ENCODE data around the gene LVRN. TPM values are rescaled to one million over a fixed set of nuclear protein-coding genes. Genes with fewer than 3 reads are reported as not detected.
A peak's percentile ranks its signal among the peaks of the same experiment; 100 is the strongest.

The LVRN gene
- total and polyA plus RNA-seq, 2 of the 4 experiments (the other 2 are of a cell fraction): 0.10 to 0.18 TPM

DNA sequence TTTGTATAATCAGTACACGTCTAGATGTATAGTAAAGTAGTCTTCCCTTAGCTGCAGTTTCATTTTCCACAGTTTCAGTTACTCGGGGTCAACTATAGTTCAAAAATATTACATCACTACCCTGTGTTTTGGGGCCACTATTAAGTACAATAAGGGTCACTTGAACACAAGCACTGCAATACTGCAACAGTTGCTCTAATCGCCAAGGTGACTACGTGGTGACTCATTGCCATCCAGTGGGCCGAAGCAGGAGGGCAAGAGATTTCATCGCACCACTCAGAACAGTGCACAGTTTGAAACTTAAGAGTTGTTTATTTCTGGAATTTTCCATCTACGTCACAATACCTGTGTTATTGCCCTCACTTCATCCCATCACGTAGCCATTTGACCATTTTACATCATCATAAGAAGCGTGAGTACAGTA is 69.8 kb downstream of the LVRN start, which contains the start of gene ARL14EPL:
Gene ARL14EPL, plus strand, starts transcription at position 379 of the 424 bp plus-strand sequence. CDS start 18,994 bp downstream, outside the sequence.
- H3K27me3 ChIP-seq (ENCODE audit: control insufficient read depth, insufficient read depth, low read length): no peaks in the 10 kb centered on the region
- no peaks in the 10 kb centered on the region for H3K9me1 ChIP-seq (ENCODE audit: insufficient read depth, low read length)
- no peak within 1 kb of the TSS for H2BK15ac ChIP-seq (ENCODE audit: low read depth, low read length)
- TF ChIP-seq SMC3 (IDR thresholded peaks at IDR 0.05; ENCODE audit: low read depth, low read length) (peak; percentile 60), RAD21 (IDR thresholded peaks at IDR 0.05; ENCODE audit: low read length) (peak; percentile 70), CHD1 (IDR thresholded peaks at IDR 0.05; ENCODE audit: low read depth, low read length) (no peak), RFX5 (IDR thresholded peaks at IDR 0.05; ENCODE audit: low read depth, low read length) (no peak), CEBPB (IDR thresholded peaks at IDR 0.05; ENCODE audit: low read depth, low read length) (peak; percentile 88), MAZ (IDR thresholded peaks at IDR 0.05; ENCODE audit: borderline replicate concordance, low read depth, low read length) (no peak), MXI1 (IDR thresholded peaks at IDR 0.05; ENCODE audit: borderline replicate concordance, low read depth, low read length) (no peak), RCOR1 (IDR thresholded peaks at IDR 0.05; ENCODE audit: insufficient replicate concordance, low read length) (no peak), BHLHE40 (IDR thresholded peaks at IDR 0.05; ENCODE audit: low read depth, low read length) (peak; percentile 49; the same call in 1 of the 2 replicates), MAFK (IDR thresholded peaks at IDR 0.05; ENCODE audit: low read depth, low read length) (no peak), POLR2A (IDR thresholded peaks at IDR 0.05; ENCODE audit: low read depth, low read length) (no peak), FOS (IDR thresholded peaks at IDR 0.05; ENCODE audit: low read depth, low read length) (peak; percentile 81), NFE2L2 (IDR thresholded peaks at IDR 0.05; ENCODE audit: low read depth, low read length) (no peak), CTCF (conservative IDR thresholded peaks at IDR 0.05; ENCODE audit: low read depth, low read length) (peak; percentile 67)
- TF ChIP-seq, protein P1, sequence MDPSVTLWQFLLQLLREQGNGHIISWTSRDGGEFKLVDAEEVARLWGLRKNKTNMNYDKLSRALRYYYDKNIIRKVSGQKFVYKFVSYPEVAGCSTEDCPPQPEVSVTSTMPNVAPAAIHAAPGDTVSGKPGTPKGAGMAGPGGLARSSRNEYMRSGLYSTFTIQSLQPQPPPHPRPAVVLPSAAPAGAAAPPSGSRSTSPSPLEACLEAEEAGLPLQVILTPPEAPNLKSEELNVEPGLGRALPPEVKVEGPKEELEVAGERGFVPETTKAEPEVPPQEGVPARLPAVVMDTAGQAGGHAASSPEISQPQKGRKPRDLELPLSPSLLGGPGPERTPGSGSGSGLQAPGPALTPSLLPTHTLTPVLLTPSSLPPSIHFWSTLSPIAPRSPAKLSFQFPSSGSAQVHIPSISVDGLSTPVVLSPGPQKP (IDR thresholded peaks at IDR 0.05; ENCODE audit: borderline replicate concordance, low read depth, low read length): no peak
- TF ChIP-seq, protein P2, sequence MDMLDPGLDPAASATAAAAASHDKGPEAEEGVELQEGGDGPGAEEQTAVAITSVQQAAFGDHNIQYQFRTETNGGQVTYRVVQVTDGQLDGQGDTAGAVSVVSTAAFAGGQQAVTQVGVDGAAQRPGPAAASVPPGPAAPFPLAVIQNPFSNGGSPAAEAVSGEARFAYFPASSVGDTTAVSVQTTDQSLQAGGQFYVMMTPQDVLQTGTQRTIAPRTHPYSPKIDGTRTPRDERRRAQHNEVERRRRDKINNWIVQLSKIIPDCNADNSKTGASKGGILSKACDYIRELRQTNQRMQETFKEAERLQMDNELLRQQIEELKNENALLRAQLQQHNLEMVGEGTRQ (IDR thresholded peaks at IDR 0.05; ENCODE audit: low read depth, low read length): no peak
- no peak within 1 kb of the TSS for H4K5ac ChIP-seq (ENCODE audit: low read depth, low read length)
- ATAC-seq (ENCODE audit: low read depth): peak; percentile 98
- no peak within 1 kb of the TSS for H3K27ac ChIP-seq (ENCODE audit: insufficient read depth, low read length)
- no peaks in the 10 kb centered on the region for H4K20me1 ChIP-seq (ENCODE audit: insufficient read depth, low read length)
- 40% methylated on average over 1 of the region's 9 CpGs; no CpG with 5 or more reads in 1 of the 2 experiments for WGBS, 2 experiments (ENCODE audit: extremely low coverage in 2 of 2, insufficient read length in 1 of 2)
- no peak within 1 kb of the TSS for H3K56ac ChIP-seq (ENCODE audit: extremely low read depth, insufficient read depth, low read length)
- H3K79me1 ChIP-seq (ENCODE audit: low read depth in 1 of 2, low read length in 2 of 2): no peaks in the 10 kb centered on the region
- no peak within 1 kb of the TSS for H2BK120ac ChIP-seq (ENCODE audit: low read depth, low read length)
- no peak within 1 kb of the TSS for H3K4ac ChIP-seq (ENCODE audit: low read depth, low read length)
- H3K4me3 ChIP-seq (ENCODE audit: insufficient read depth, low read depth, low read length): no peak within 1 kb of the TSS
- dilution Hi-C loops (cut with HindIII; ENCODE audit: low sequenced_read_pairs, unreplicated experiment) (no loop called here), intact Hi-C loops (cut with micrococcal nuclease) (loop anchor here (1.0 to 2.0 kb wide), 4 partner anchors 53 to 397 kb away; partner anchors contain the start of genes AP3S1 and ATG12), in situ Hi-C loops (cut with MboI; ENCODE audit: low sequenced_read_pairs) (no loop called here)
- peak within 1 kb of the TSS; percentile 75 for H2AK9ac ChIP-seq (replicated peaks; ENCODE audit: low read depth, low read length, poor library complexity)
- H2AK5ac ChIP-seq (ENCODE audit: low read depth, low read length): no peak within 1 kb of the TSS
- no peak within 1 kb of the TSS for H4K8ac ChIP-seq (ENCODE audit: low read depth in 2 of 2, low read length in 2 of 2)
- H3K4me1 ChIP-seq (ENCODE audit: control insufficient read depth, insufficient read depth, low read length): no peaks in the 10 kb centered on the region
- no peak within 1 kb of the TSS for H4K91ac ChIP-seq (ENCODE audit: insufficient read depth, low read depth, low read length)
- H3K36me3 ChIP-seq (ENCODE audit: control insufficient read depth, insufficient read depth, low read length): no peaks in the 10 kb centered on the region
- ChIA-PET POLR2A (ENCODE audit: unreplicated experiment) (no interaction called here), CTCF (interaction anchor here (0.8 to 1.2 kb wide), 7 partner anchors 44 to 397 kb away, joined by 3 to 6 read pairs (median 3); no protein-coding TSS in a partner anchor)
- H3K4me2 ChIP-seq (ENCODE audit: low read depth, low read length): 0 out of 2 replicates have a peak within 1 kb of the TSS, but pooled peaks have one; percentile 9
- H2BK5ac ChIP-seq (ENCODE audit: low read depth, low read length, poor library complexity, severe bottlenecking): no peak within 1 kb of the TSS
- H2BK20ac ChIP-seq (ENCODE audit: low read depth, low read length): no peak within 1 kb of the TSS
- BruUV-seq (replicated peaks): no TSS peak
- no peaks in the 10 kb centered on the region for H3K9me3 ChIP-seq (ENCODE audit: control insufficient read depth, insufficient read depth, low read length)
- no peak within 1 kb of the TSS for H3K14ac ChIP-seq (replicated peaks; ENCODE audit: low read depth, low read length)
- H3K9ac ChIP-seq (ENCODE audit: low read depth, low read length): no peak within 1 kb of the TSS
- H3K18ac ChIP-seq (ENCODE audit: low read depth, low read length): no peak within 1 kb of the TSS
- peak; percentile 92 for DNase-seq
- no peak within 1 kb of the TSS for H3K23ac ChIP-seq (ENCODE audit: low read depth, low read length)
- H2AFZ ChIP-seq (replicated peaks; ENCODE audit: low read length, poor library complexity): peak within 1 kb of the TSS; percentile 64
